PC-3 (cell line): ENCODE results near the gene FCSK. TPM values are rescaled to one million over a fixed set of nuclear protein-coding genes. Genes with fewer than 3 reads are reported as not detected.
A peak's percentile ranks its signal among the peaks of the same experiment; 100 is the strongest.

Source experiments
- ATAC-seq: fragments of 200-7000 bp; cut with Tn5 transposase; 2 replicates; pipeline ENCODE4 v1.9.1; 2020; ENCODE audit warnings: mild to moderate bottlenecking, moderate library complexity
- BruUV-seq: library from RNA; stranded (reverse); fragments of 400-500 nt; replicated peaks from 2 replicates; lab custom pipeline; 2021; lab: Mats Ljungman, UMichigan
- CTCF ChIA-PET: fragments of 300-600 bp; sonication (Branson Sonifier 250); formaldehyde crosslinking; loops from one replicate; lab custom pipeline; 2022; ENCODE audit warnings: antibody characterized with exemption; lab: Charles Lee
- POLR2A ChIA-PET: fragments of 300-600 bp; sonication (Branson Sonifier 250); formaldehyde crosslinking; loops from one replicate; lab custom pipeline; 2022; ENCODE audit warnings: antibody characterized with exemption; ENCODE audit not compliant: unreplicated experiment; lab: Charles Lee
- DNase-seq: peaks from one replicate; pipeline ENCODE4 v3.0.0-alpha.2; 2015
- H2AFZ ChIP-seq: fragments of 300-600 bp; sonication (generic); 2 replicates; pipeline ENCODE4 v1.6.0; 2016; ENCODE audit warnings: antibody characterized with exemption, low read length
- H3F3A ChIP-seq: fragments of 300-600 bp; sonication (generic); one replicate; pipeline ENCODE4 v1.6.0; 2017; ENCODE audit warnings: antibody characterized with exemption, low read length, control low read depth, mild to moderate bottlenecking; ENCODE audit not compliant: unreplicated experiment
- H3K27ac ChIP-seq: fragments of 300-600 bp; sonication (generic); 2 replicates; pipeline ENCODE4 v1.5.1; 2016; ENCODE audit warnings: mild to moderate bottlenecking, low read length
- H3K27me3 ChIP-seq: fragments of 300-600 bp; sonication (generic); 2 replicates; pipeline ENCODE4 v1.6.1; 2016; ENCODE audit warnings: low read length, mixed read lengths
- H3K36me3 ChIP-seq: fragments of 300-600 bp; sonication (generic); 2 replicates; pipeline ENCODE4 v1.6.1; 2016; ENCODE audit warnings: low read depth, mixed run types, low read length, mixed read lengths
- H3K4me1 ChIP-seq: fragments of 300-600 bp; sonication (generic); 2 replicates; pipeline ENCODE4 v1.5.1; 2016; ENCODE audit warnings: low read length; ENCODE audit not compliant: insufficient read depth
- H3K4me2 ChIP-seq: fragments of 300-600 bp; sonication (generic); 2 replicates; pipeline ENCODE4 v1.6.0; 2016; ENCODE audit warnings: low read length
- H3K4me3 ChIP-seq: fragments of 300-600 bp; sonication (generic); 2 replicates; pipeline ENCODE4 v1.5.1; 2016; ENCODE audit warnings: mild to moderate bottlenecking, low read length, mixed read lengths
- H3K79me2 ChIP-seq: fragments of 300-600 bp; sonication (generic); 2 replicates; pipeline ENCODE4 v1.6.1; 2017; ENCODE audit warnings: low read length, mixed read lengths
- H3K9ac ChIP-seq: fragments of 300-600 bp; sonication (generic); 2 replicates; pipeline ENCODE4 v1.6.0; 2016; ENCODE audit warnings: mild to moderate bottlenecking, low read length
- H3K9me2 ChIP-seq: fragments of 300-600 bp; sonication (generic); replicated peaks from 2 replicates; pipeline ENCODE4 v1.6.1; 2016; ENCODE audit warnings: mixed run types, low read length, mixed read lengths
- H3K9me3 ChIP-seq: fragments of 300-600 bp; sonication (generic); 2 replicates; pipeline ENCODE4 v1.6.1; 2016; ENCODE audit warnings: low read length, mixed read lengths
- H4K20me1 ChIP-seq: fragments of 300-600 bp; sonication (generic); 2 replicates; pipeline ENCODE4 v1.6.1; 2016; ENCODE audit warnings: low read length, mixed read lengths
- CTCF ChIP-seq: fragments of 300-600 bp; sonication (generic); conservative IDR thresholded peaks from 2 replicates; pipeline ENCODE4 v1.5.1; 2017; ENCODE audit warnings: antibody characterized with exemption, low read depth, mild to moderate bottlenecking, low read length
- EZH2 ChIP-seq: fragments of 300-600 bp; sonication (generic); IDR thresholded peaks from one replicate; pipeline ENCODE4 v1.6.1; 2017; ENCODE audit warnings: antibody characterized with exemption, mild to moderate bottlenecking, low read length; ENCODE audit not compliant: unreplicated experiment
- EZH2phosphoT487 ChIP-seq: fragments of 300-600 bp; sonication (generic); IDR thresholded peaks from 2 replicates; pipeline ENCODE4 v1.6.1; 2018; ENCODE audit warnings: mild to moderate bottlenecking, antibody characterized with exemption, low read length, borderline replicate concordance
- intact Hi-C: fragments of 100-400 bp; cut with micrococcal nuclease; formaldehyde crosslinking; loops from 2 replicates; pipeline ENCODE4 v1.9.0; 2023
- total RNA-seq: library from RNA; depleted of rRNA; stranded (reverse); fragments of >200 nt; gene quantifications from 2 replicates; pipeline ENCODE4 v1.2.3, GENCODE V29; 2014

FCSK gene
- total RNA-seq, 1 experiment from 2014 or later = 11.7 TPM

- ATAC-seq = peak; percentile 55
- peak; percentile 17 for DNase-seq
- peaks cover 13% of the 10 kb centered on the region for H3K4me1 ChIP-seq
- no peaks in the 10 kb centered on the region for H3K9me2 ChIP-seq
- intact Hi-C loops = no loop called here
- H3K79me2 ChIP-seq = no peaks in the 10 kb centered on the region
- no peak overlapping the region for H2AFZ ChIP-seq
- TF ChIP-seq EZH2phosphoT487 (no peak), EZH2 (no peak), CTCF (no peak)
- H3K4me2 ChIP-seq = no peak overlapping the region
- H3K27me3 ChIP-seq = no peaks in the 10 kb centered on the region
- H3K9me3 ChIP-seq = no peaks in the 10 kb centered on the region
- H3K36me3 ChIP-seq = peaks cover 4% of the 10 kb centered on the region
- ChIA-PET POLR2A (no interaction called here), CTCF (interaction anchor here (0.5 kb wide), 1 partner anchor 234 kb away, joined by 5 read pairs; no protein-coding TSS in a partner anchor)
- no peak overlapping the region for H3K4me3 ChIP-seq
- H3F3A ChIP-seq = no peaks in the 10 kb centered on the region
- peak overlapping the region; percentile 65 for H3K27ac ChIP-seq
- no peak overlapping the region for H3K9ac ChIP-seq
- H4K20me1 ChIP-seq = no peaks in the 10 kb centered on the region
- no TSS peak for BruUV-seq
Measured at GRCh38 chr16:70482624-70483023, 28.2 kb downstream of the FCSK start.

- peaks cover 15% of the 10 kb centered on the region for H3K4me1 ChIP-seq
Measured at GRCh38 chr16:70483426-70483825, 29.0 kb downstream of the FCSK start.

More at GRCh38 chr16:70483426-70483825, 29.0 kb downstream of the FCSK start:
- intact Hi-C loops = no loop called here
- no peaks in the 10 kb centered on the region for H4K20me1 ChIP-seq
- DNase-seq (no peak), ATAC-seq (no peak)
- no peak overlapping the region for H3K4me2 ChIP-seq
- no peak overlapping the region for H2AFZ ChIP-seq
- ChIA-PET POLR2A (no interaction called here), CTCF (no interaction called here)
- H3F3A ChIP-seq = no peaks in the 10 kb centered on the region
- peaks cover 4% of the 10 kb centered on the region for H3K36me3 ChIP-seq
- no peaks in the 10 kb centered on the region for H3K79me2 ChIP-seq
- BruUV-seq = no TSS peak
- no peaks in the 10 kb centered on the region for H3K9me3 ChIP-seq
- TF ChIP-seq EZH2phosphoT487 = no peak
- TF ChIP-seq CTCF = no peak
- no peak for TF ChIP-seq EZH2
- no peak overlapping the region for H3K27ac ChIP-seq
- H3K9ac ChIP-seq = no peak overlapping the region
- H3K4me3 ChIP-seq = no peak overlapping the region
- no peaks in the 10 kb centered on the region for H3K27me3 ChIP-seq
- H3K9me2 ChIP-seq = no peaks in the 10 kb centered on the region
